Osteoblast (primary cell): ENCODE results near the gene RDH11. TPM values are rescaled to one million over a fixed set of nuclear protein-coding genes. Genes with fewer than 3 reads are reported as not detected.
A peak's percentile ranks its signal among the peaks of the same experiment; 100 is the strongest.

Experiments used
- DNase-seq: peaks from one replicate; pipeline ENCODE4 v3.0.0; 2011; ENCODE audit warnings: low spot score, mixed read lengths; ENCODE audit not compliant: insufficient read length; ENCODE audit errors: missing footprints
- H2AFZ ChIP-seq: 2 replicates; pipeline ENCODE4 v1.6.0; 2011; ENCODE audit warnings: mild to moderate bottlenecking, low read length
- H3K27ac ChIP-seq: 2 replicates; pipeline ENCODE4 v1.5.1; 2011; ENCODE audit warnings: mild to moderate bottlenecking, low read depth, low read length, moderate library complexity
- H3K27me3 ChIP-seq: 2 replicates; pipeline ENCODE4 v1.6.0; 2012; ENCODE audit warnings: mild to moderate bottlenecking, control low read depth, inconsistent platforms, low read length, moderate library complexity; ENCODE audit not compliant: insufficient read depth
- H3K36me3 ChIP-seq: 2 replicates; pipeline ENCODE4 v1.5.1; 2011; ENCODE audit warnings: mild to moderate bottlenecking, low read length, control low read depth, moderate library complexity; ENCODE audit not compliant: insufficient read depth
- H3K4me1 ChIP-seq: 2 replicates; pipeline ENCODE4 v1.5.1; 2011; ENCODE audit warnings: mild to moderate bottlenecking, low read length, control low read depth, moderate library complexity; ENCODE audit not compliant: insufficient read depth
- H3K4me2 ChIP-seq: 2 replicates; pipeline ENCODE4 v1.6.0; 2011; ENCODE audit warnings: mild to moderate bottlenecking, low read length; ENCODE audit not compliant: insufficient read depth
- H3K4me3 ChIP-seq: fragments of 200-600 bp; sonication (generic); 3 replicates; pipeline ENCODE4 v1.5.1; 2012; ENCODE audit warnings: mild to moderate bottlenecking, low read length, inconsistent platforms; ENCODE audit not compliant: insufficient read depth
- H3K79me2 ChIP-seq: 2 replicates; pipeline ENCODE4 v1.6.0; 2012; ENCODE audit warnings: mild to moderate bottlenecking, low read length, control low read depth, inconsistent platforms; ENCODE audit not compliant: insufficient read depth
- H3K9me3 ChIP-seq: 2 replicates; pipeline ENCODE4 v1.5.1; 2011; ENCODE audit warnings: low read depth, low read length, control low read depth
- H4K20me1 ChIP-seq: 2 replicates; pipeline ENCODE4 v1.6.0; 2012; ENCODE audit warnings: mild to moderate bottlenecking, low read length, control low read depth; ENCODE audit not compliant: insufficient read depth
- total RNA-seq: library from RNA; depleted of rRNA; stranded (reverse); fragments of >200 nt; gene quantifications from 2 replicates; pipeline ENCODE4 v1.2.3, GENCODE V29; 2012
- TF ChIP-seq, protein P1 (sequence below): IDR thresholded peaks from 2 replicates; pipeline ENCODE4 v1.5.1; 2011; ENCODE audit warnings: mild to moderate bottlenecking, low read depth, low read length, moderate library complexity; ENCODE audit errors: extremely low read depth

The RDH11 gene
- total RNA-seq, 1 donor, result 143 TPM

DNA sequence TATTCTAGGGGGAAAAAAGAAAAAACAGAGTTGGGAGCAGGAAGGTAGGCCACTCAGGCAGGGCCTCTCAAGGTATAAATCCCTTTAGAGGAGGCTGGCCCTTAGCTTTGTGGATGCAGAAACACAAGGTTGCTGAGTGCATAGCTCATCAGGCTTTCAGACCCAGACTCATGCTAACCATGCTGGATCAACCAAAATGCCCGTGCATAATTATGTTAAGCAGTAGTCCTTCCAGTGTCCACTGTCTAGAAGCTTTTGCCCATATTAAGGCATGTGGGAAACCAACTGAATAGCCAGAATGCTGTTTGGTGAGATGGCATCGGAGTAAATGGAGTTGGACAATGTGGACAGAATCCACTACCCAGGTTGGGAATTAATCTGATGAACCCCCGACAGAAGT lies 56.9 kb downstream of the RDH11 start:
- Histone ChIP-seq H3K27me3 (no peaks in the 10 kb centered on the region), H3K27ac (no peak overlapping the region), H4K20me1 (no peaks in the 10 kb centered on the region), H2AFZ (no peak overlapping the region), H3K4me2 (no peak overlapping the region), H3K79me2 (no peaks in the 10 kb centered on the region), H3K9me3 (no peaks in the 10 kb centered on the region), H3K4me1 (no peaks in the 10 kb centered on the region), H3K4me3 (no peak overlapping the region), H3K36me3 (no peaks in the 10 kb centered on the region)
- no peak for DNase-seq
- TF ChIP-seq, protein P1, sequence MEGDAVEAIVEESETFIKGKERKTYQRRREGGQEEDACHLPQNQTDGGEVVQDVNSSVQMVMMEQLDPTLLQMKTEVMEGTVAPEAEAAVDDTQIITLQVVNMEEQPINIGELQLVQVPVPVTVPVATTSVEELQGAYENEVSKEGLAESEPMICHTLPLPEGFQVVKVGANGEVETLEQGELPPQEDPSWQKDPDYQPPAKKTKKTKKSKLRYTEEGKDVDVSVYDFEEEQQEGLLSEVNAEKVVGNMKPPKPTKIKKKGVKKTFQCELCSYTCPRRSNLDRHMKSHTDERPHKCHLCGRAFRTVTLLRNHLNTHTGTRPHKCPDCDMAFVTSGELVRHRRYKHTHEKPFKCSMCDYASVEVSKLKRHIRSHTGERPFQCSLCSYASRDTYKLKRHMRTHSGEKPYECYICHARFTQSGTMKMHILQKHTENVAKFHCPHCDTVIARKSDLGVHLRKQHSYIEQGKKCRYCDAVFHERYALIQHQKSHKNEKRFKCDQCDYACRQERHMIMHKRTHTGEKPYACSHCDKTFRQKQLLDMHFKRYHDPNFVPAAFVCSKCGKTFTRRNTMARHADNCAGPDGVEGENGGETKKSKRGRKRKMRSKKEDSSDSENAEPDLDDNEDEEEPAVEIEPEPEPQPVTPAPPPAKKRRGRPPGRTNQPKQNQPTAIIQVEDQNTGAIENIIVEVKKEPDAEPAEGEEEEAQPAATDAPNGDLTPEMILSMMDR, result no peak

GRCh38 chr14:67636361-67636919 lies 59.1 kb downstream of the RDH11 start:
- H3K27me3 ChIP-seq, result no peaks in the 10 kb centered on the region
- no peaks in the 10 kb centered on the region for H3K36me3 ChIP-seq
- TF ChIP-seq, protein P1, result no peak
- H4K20me1 ChIP-seq, result no peaks in the 10 kb centered on the region
- no peak overlapping the region for H2AFZ ChIP-seq
- no peaks in the 10 kb centered on the region for H3K4me1 ChIP-seq
- no peak overlapping the region for H3K27ac ChIP-seq
- H3K9me3 ChIP-seq, result no peaks in the 10 kb centered on the region
- no peak overlapping the region for H3K4me2 ChIP-seq
- DNase-seq, result peak; percentile 42
- H3K79me2 ChIP-seq, result no peaks in the 10 kb centered on the region
- no peak overlapping the region for H3K4me3 ChIP-seq

DNA sequence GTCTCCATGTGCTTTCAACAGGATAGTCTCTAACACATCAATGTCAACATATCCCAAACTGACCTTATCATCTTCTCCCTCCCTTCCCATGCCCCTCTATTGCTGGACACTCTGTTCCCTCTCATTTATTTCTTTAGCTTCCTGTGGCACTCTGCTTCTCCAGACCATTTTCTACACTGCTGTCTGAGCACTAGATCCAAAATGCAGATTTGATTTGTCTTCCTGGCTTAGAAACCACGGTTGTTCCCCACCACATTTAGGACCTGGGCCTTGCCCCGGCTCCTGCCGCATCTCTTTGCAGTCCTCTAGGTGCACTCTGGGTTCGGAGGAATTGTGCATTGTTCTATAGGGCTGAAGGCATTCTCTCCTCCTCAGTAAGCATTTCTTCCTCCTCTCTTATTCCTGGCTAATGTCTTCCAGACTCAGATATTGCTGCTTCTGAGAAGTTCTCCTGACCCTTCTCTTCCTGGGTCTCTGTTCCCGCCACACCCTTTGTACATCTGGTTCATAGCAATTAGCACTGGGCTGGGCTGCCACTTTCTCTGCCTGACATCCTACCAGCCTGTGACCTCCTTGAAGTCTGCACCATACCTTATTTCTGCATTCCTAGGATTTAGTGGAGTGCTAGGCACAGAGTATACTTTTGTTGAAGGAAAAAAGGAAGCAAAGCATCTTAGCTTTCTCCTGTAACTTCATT lies 62.0 kb downstream of the RDH11 start:
- Histone ChIP-seq H3K4me1 (no peaks in the 10 kb centered on the region), H3K27me3 (no peaks in the 10 kb centered on the region), H3K36me3 (no peaks in the 10 kb centered on the region), H2AFZ (no peak overlapping the region), H3K79me2 (no peaks in the 10 kb centered on the region), H4K20me1 (no peaks in the 10 kb centered on the region), H3K27ac (no peak overlapping the region), H3K4me3 (no peak overlapping the region), H3K4me2 (no peak overlapping the region), H3K9me3 (no peaks in the 10 kb centered on the region)
- TF ChIP-seq, protein P1, result no peak
- DNase-seq, result no peak

- no peak overlapping the region for H3K4me2 ChIP-seq
- no peak overlapping the region for H3K4me3 ChIP-seq
- DNase-seq, result no peak
- H3K36me3 ChIP-seq, result no peaks in the 10 kb centered on the region
- no peak overlapping the region for H3K27ac ChIP-seq
- no peaks in the 10 kb centered on the region for H3K79me2 ChIP-seq
- TF ChIP-seq, protein P1, result no peak
- no peaks in the 10 kb centered on the region for H3K9me3 ChIP-seq
- no peaks in the 10 kb centered on the region for H3K27me3 ChIP-seq
- no peaks in the 10 kb centered on the region for H4K20me1 ChIP-seq
- no peak overlapping the region for H2AFZ ChIP-seq
- H3K4me1 ChIP-seq, result no peaks in the 10 kb centered on the region
Measured at GRCh38 chr14:67630938-67631337, 64.6 kb downstream of the RDH11 start.
